Activated naive CD4-positive, alpha-beta T cell treated with Interleukin-2 at 50 U/mL for 16 hours (primary cell): ENCODE measurements around the gene TSPYL4.
"Not testable (repeated sequence)": the region's sequence is repeated elsewhere in the genome, so short reads cannot be mapped to it uniquely, and the experiment has no call there.

Experiments used
- DNase-seq: peaks from one replicate; pipeline ENCODE4 v3.0.0-alpha.2; 2020

Gene TSPYL4

GRCh38 chr6:116253505-116254296 lies at the start of gene TSPYL4:
TSS of gene TSPYL4 (minus strand) at chr6:116254075. CDS start at chr6:116254008, 67 bp downstream.
- DNase-seq, result peak; percentile 89

GRCh38 chr6:116301104-116301503 lies 47.2 kb upstream of the TSPYL4 start:
- DNase-seq, result no peak

DNA sequence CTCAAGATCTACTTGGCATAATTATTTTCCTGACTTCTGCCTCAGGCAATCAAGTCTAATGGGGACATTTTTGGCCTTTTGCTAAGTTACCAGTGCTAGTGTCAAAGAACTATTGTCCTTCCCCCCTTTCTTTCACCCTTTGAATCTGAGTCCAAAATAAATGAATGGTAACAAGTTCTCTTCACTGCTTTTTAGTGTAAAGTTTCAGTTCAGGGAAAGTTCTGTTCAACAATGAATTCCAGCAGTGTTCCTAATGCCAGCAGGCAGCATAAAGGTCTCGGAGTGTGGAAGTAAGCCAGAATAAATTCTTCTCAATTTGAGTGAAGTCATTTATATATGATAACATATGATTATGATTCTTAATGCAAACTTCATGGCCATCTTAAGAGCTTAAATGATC lies 46.7 kb upstream of the TSPYL4 start:
- DNase-seq, result no peak

DNA sequence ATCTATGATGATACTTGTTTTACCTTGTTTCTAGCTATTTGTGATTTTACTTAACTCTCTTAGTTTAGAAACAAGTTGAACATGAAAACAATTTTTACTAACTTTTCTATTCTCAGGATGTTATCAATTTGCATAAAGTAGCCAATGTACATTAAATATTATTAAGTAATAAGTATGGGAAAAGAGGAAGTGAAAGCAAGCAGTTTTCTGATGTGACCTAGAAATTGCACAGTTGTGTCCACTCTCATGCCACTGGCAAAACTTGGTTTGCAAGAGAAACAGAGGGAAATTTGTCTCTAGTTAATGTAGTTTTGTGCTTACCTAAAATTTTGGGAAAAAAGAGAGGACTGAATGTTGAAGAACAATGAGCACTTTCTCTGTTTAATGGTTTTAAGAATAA lies 45.1 kb upstream of the TSPYL4 start:
- DNase-seq, result no peak

- no peak for DNase-seq
These were observed 44.4 kb upstream of the TSPYL4 start for GRCh38 chr6:116298273-116298672.

DNA sequence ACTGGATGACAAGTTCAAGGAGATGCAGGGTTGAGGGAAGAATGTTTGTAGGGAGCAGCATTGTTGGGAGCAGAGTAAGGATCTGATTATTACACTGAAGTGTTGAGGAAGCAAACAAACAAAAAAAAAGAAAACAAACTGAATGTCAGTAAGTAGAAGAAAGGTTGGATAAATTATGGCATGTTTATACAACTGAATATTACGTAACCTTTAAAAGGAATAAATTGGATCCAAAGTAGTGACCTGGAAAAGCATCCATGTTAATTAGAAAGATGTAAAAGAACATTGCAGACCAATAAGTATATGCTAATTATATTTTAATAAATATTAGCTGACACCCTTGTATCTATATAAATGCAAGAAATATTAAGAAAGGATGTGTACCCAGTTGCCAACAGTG lies 38.7 kb upstream of the TSPYL4 start:
- DNase-seq, result no peak

- no peak for DNase-seq
These were observed 38.0 kb upstream of the TSPYL4 start for GRCh38 chr6:116291701-116292396.

DNA sequence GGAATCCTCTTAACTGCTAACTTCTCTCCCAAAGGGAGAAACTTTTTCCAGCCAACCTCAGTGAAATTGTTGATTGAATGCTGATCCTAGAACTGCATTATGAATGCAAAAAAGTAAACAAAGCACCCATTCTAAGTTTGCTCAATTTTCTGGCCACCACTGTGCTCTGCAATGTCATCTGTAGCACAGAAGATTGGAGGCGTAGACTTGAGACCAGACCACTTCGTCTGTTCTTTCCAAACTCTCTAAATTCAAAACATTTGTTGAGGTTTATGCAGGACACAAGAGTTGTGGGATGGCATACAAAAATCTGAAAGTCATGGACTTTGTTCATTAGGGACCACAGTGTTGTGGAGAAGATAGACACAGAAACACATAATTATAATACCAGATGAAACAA lies 36.9 kb upstream of the TSPYL4 start:
- no peak for DNase-seq

DNA sequence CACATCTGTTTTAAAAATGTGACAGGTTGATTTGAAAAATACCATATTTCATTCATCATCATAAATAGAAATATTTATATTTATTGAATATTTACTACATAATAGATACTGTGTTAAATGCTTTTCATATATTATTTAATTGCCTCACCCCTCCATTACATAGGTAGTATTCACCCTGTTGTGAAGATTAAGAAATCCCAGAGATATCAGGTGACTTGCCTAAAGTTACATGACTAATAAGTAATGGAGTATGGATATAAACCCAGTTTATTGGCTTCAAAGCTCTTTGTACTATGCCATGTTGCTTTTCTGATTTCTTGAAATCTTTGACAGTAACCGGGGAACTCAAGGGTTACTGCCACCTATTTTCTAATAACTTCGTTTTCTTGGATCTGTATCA lies 36.0 kb upstream of the TSPYL4 start:
- DNase-seq, result no peak

- DNase-seq, result no peak
These were observed 33.9 kb upstream of the TSPYL4 start for GRCh38 chr6:116287689-116288282.

- DNase-seq, result no peak
These were observed 33.0 kb upstream of the TSPYL4 start for GRCh38 chr6:116286773-116287358.

- not testable (repeated sequence) for DNase-seq
These were observed 31.1 kb upstream of the TSPYL4 start for GRCh38 chr6:116284984-116285383.

DNA sequence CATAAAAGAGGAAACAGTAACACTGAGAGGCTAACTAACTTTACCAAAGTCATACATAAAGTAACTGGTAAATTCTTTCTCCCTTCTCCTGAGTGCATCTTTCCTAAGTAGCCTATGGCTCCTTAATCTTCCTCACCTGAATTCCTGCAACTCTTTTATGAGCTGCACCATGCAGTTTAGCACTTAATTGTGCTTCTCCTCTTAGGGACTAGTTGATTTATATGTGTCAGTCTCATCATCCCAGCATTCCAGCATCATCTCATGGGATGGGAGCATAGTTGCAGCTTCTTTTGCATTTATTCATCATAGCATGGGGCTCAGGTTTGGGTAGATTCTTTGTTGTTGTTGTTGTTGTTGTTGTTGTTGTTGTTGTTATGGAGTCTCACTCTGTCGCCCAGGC lies 29.3 kb upstream of the TSPYL4 start:
- DNase-seq, result no peak

DNA sequence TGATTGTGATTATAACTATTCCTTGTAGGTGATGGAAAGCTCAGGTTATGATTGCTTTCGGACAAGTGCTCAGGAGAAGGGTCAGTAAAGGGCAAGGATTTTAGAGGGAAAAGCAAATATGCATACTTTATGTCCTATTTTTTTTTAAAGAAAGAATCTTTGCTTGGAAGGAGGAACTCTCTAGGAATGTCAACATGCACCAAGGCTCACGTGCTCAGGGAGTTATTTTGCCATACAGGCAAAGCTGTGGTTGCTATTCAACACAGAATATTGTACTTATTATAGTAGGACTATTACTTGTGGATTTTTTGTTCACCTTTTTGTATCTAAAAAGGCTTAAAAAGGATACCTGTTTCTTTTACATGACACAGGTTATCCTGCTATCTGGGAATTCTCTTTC lies 28.8 kb upstream of the TSPYL4 start:
- no peak for DNase-seq

DNA sequence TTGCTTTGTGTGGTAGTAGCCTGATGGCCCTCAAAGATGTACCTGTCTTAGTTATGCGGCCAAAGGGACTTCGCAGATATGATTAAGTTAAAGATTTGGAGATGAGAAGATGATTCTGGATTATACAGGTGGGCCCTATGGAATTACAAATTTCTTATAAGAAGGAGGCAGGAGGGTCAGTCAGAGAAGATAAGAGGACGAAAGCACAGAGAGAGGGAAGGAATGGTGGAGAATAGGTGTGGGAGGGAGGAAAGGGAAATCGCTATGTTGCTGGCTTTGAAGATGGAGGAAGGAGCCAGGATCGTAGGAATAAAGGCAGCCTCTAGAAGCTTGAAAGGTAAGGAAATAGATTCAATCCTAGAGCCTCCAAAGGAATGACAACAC lies 27.1 kb upstream of the TSPYL4 start:
- DNase-seq, result no peak

DNA sequence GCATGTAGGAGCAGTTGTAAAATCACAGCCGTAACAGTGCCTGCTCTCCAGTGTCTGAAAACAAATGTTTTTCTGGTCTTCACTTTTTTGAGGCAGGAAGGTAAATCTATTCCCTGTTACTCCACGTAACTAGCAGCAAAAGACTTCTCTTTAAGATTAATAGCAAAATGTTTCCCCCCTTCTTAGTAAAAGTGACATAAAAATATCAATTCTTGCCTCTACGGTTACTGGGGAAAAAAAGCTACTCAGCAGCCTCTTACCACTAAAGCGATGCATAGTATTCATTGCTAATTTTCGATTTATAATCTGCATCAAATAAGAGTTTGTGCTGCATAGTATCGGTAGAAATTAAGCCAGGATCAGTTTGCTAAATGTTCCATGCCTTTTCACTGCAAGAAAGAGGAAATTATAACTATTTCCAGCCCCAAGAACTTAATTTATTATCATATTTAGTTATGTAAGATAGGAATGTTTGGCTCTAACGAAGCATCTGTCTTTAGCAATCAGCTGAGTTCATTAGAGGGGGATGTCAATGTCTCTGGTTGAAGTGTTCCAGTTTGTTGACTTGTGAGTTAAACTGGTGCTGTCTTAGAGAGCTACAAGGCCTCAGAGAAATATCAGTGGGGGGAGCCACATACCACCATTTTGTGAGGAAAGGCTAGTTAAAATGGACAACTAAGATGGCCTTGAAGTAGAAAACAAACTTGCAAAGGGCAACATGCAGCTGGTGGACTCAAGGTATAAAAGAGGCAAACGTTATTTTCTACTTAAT lies 26.5 kb upstream of the TSPYL4 start:
- DNase-seq, result no peak

- DNase-seq, result peak; percentile 94
These were observed 25.6 kb upstream of the TSPYL4 start, which contains the start of gene TSPYL1 for GRCh38 chr6:116279232-116280160. TSS of gene TSPYL1 (minus strand) at chr6:116279930. CDS start at chr6:116279830, 100 bp downstream.

DNA sequence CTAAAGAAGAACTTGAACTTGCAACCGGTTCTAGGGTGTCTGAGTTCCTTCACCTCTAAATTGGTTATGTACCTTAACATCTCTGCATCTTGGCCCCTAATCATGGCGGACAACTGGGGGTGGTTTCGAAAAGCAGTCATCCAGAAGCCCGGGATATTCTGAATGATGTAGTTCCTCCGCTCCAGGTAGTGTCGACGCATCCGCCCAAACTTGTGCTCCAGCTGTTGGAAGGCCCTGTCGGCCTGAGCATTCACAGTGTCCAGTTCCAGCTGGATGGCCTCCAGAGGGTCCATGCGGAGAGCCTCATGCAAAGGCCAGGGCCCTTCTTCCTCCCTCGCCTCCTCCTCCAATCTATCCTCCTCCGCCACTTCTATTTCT lies 25.0 kb upstream of the TSPYL4 start:
- no peak for DNase-seq

DNA sequence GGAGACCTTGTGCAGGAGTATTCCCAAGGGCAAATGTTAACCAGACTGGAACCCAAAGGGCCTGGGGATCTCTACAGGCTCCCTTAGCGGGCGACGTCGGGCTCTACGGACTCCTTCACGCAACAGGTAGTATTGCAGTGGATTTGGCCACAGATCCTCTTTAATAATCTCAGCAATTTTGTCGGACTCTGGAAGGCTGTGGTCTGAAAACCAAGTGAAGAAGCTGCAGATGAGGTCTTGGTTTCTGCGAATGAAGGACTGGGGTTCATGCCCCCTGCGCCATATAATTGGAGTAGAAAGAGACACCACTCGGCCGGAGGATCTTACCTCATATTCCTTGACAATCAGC lies 24.6 kb upstream of the TSPYL4 start:
- DNase-seq, result no peak

DNA sequence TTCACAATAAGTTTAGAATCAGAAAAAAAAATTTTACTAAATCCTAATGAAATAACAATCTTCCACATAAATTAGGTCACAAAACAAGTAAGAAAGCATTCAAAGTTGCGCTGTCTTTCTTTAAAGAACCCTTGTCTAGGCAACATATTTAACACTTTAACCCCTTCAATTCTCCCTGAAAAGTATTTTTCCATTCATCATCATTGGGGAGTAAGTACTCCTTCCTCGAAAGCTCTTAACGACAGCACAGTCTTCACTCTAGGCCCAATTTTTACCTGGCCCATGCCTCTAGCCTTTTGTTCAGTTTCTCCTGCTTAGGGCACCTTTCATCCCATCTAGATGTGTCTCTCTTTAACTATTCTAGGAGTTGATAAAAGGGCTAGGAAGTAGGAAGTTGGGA lies 23.2 kb upstream of the TSPYL4 start:
- no peak for DNase-seq

DNA sequence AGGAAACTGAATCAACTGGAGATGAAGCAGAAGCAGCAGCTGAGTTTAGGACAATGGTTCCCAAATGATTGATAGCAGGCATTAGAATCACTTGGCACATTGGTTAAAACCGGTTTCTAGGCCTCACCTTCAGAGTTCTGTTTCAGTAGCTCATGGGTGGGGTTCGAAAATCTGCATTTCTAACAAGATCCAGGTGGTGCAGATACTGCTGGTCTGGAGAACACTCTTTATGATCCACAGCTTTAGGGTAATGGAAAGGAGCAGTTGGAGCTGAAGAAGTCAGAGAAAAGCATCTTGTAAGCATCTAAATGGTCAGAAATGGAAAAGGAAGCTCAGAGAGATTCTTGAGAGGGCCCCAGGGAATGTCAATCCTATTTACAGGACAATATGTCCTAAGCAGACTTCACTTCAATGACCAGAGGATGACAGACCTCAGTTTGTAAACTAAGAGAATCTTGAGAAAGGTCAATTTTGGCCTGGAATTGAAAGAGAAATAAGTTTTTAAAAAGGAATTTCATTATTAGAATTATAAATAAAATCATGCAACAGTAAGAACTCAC lies 17.4 kb upstream of the TSPYL4 start:
- DNase-seq, result no peak
